ENCODE data around the gene CDIP1. TPM values are rescaled to one million over a fixed set of nuclear protein-coding genes. Genes with fewer than 3 reads are reported as not detected.

CDIP1 gene
- total RNA-seq, 2 donors from 2014 or later, result 12.9 to 23.3 TPM

GRCh38 chr16:4487955-4488498 is 50.5 kb downstream of the CDIP1 start:
- Histone ChIP-seq H3K36me3 (replicated peaks in 1 of 2; ENCODE audit: insufficient read depth in 1 of 2, low read depth in 2 of 2) (no peaks in the 10 kb centered on the region), H3K4me3 (no peak overlapping the region), H3K27ac (peak overlapping the region in 3 of 4 donors; percentile 39 to 76 (median 74)), H3K27me3 (no peaks in the 10 kb centered on the region), H3K9me3 (no peaks in the 10 kb centered on the region), H3K4me1 (peaks cover 57% of the 10 kb centered on the region)
- 14 to 22% methylated on average over 5 of the region's 5 CpGs for WGBS, 2 donors
- intact Hi-C loops (cut with DNase I), result no loop called here
- TF ChIP-seq CTCF (IDR thresholded peaks at IDR 0.05) (no peak), POLR2A (IDR thresholded peaks at IDR 0.05) (no peak)
- DNase-seq, result peak in 3 of 4 donors; percentile 38 to 53 (median 41)
- ATAC-seq, result peak; percentile 66

GRCh38 chr16:4486126-4486893 is 52.3 kb downstream of the CDIP1 start:
- 41 to 45% methylated on average over 3 of the region's 3 CpGs for WGBS, 2 donors
- Histone ChIP-seq H3K4me3 (no peak overlapping the region), H3K27ac (peak overlapping the region; percentile 35 to 88 (median 75)), H3K9me3 (no peaks in the 10 kb centered on the region), H3K36me3 (replicated peaks in 1 of 2; ENCODE audit: insufficient read depth in 1 of 2, low read depth in 2 of 2) (no peaks in the 10 kb centered on the region), H3K27me3 (no peaks in the 10 kb centered on the region), H3K4me1 (peaks cover 57% of the 10 kb centered on the region)
- ATAC-seq (peak; percentile 85), DNase-seq (peak; percentile 57 to 73 (median 70))
- intact Hi-C loops (cut with DNase I), result no loop called here
- TF ChIP-seq CTCF (IDR thresholded peaks at IDR 0.05) (no peak), POLR2A (IDR thresholded peaks at IDR 0.05) (no peak)

GRCh38 chr16:4481963-4482362 is 56.6 kb downstream of the CDIP1 start:
- intact Hi-C loops (cut with DNase I), result no loop called here
- no peak for ATAC-seq
- H3K36me3 ChIP-seq (replicated peaks in 1 of 2; ENCODE audit: insufficient read depth in 1 of 2, low read depth in 2 of 2), result no peaks in the 10 kb centered on the region
- 82 to 92% methylated on average over 1 of the region's 1 CpG for WGBS, 2 donors
- peaks cover 41% of the 10 kb centered on the region for H3K4me1 ChIP-seq
- no peak overlapping the region for H3K27ac ChIP-seq
- H3K27me3 ChIP-seq, result no peaks in the 10 kb centered on the region
- DNase-seq, result no peak
- no peak overlapping the region for H3K4me3 ChIP-seq
- H3K9me3 ChIP-seq, result no peaks in the 10 kb centered on the region
- TF ChIP-seq CTCF (IDR thresholded peaks at IDR 0.05), result no peak
- TF ChIP-seq POLR2A (IDR thresholded peaks at IDR 0.05), result no peak

GRCh38 chr16:4481526-4481925 is 57.0 kb downstream of the CDIP1 start:
- Histone ChIP-seq H3K4me3 (no peak overlapping the region), H3K36me3 (replicated peaks in 1 of 2; ENCODE audit: insufficient read depth in 1 of 2, low read depth in 2 of 2) (no peaks in the 10 kb centered on the region), H3K9me3 (no peaks in the 10 kb centered on the region), H3K27ac (no peak overlapping the region), H3K27me3 (no peaks in the 10 kb centered on the region), H3K4me1 (peaks cover 37% of the 10 kb centered on the region)
- DNase-seq, result no peak
- no peak for TF ChIP-seq POLR2A (IDR thresholded peaks at IDR 0.05)
- TF ChIP-seq CTCF (IDR thresholded peaks at IDR 0.05), result no peak
- WGBS, 2 donors, result 31 to 33% methylated on average over 2 of the region's 2 CpGs
- ATAC-seq, result no peak
- intact Hi-C loops (cut with DNase I), result no loop called here

Measured in body of pancreas (tissue), 4 donors.